Uterus (tissue), 4 donors: ENCODE measurements around the gene ZNF28. TPM values are rescaled to one million over a fixed set of nuclear protein-coding genes. Genes with fewer than 3 reads are reported as not detected.
A peak's percentile ranks its signal among the peaks of the same experiment; 100 is the strongest.
"Not testable (repeated sequence)": the region's sequence is repeated elsewhere in the genome, so short reads cannot be mapped to it uniquely, and the experiment has no call there.

ENCODE experiments used
- DNase-seq, 2 donors: peaks; one replicate each; pipeline ENCODE4 v3.0.0-alpha.2; 2019 to 2020
- H3K27ac ChIP-seq, 2 donors: fragments of 200-600 bp; sonication (generic); 1 replicate in 1 of 2; 2 replicates in 1 of 2; pipeline ENCODE4 v1.5.1; 2016 to 2018
- H3K27me3 ChIP-seq, 2 donors: fragments of 200-600 bp; sonication (generic); one replicate each; pipeline ENCODE4 v1.5.1; 2018 to 2019; ENCODE audit warnings: control low read depth in 1 of 2
- H3K36me3 ChIP-seq, 2 donors: fragments of 200-600 bp; sonication (generic); one replicate each; pipeline ENCODE4 v1.5.1; 2019; ENCODE audit warnings: control low read depth in 1 of 2
- H3K4me1 ChIP-seq, 2 donors: fragments of 200-600 bp; sonication (generic); one replicate each; pipeline ENCODE4 v1.5.1; 2018 to 2019; ENCODE audit warnings: control low read depth in 1 of 2
- H3K4me3 ChIP-seq, 2 donors: fragments of 200-600 bp; sonication (generic); 1 replicate in 1 of 2; 2 replicates in 1 of 2; pipeline ENCODE4 v1.5.1; 2018 to 2019; ENCODE audit warnings: mild to moderate bottlenecking in 1 of 2
- H3K9me3 ChIP-seq, 2 donors: fragments of 200-600 bp; sonication (generic); one replicate each; pipeline ENCODE4 v1.5.1; 2019; ENCODE audit warnings: control low read depth in 1 of 2
- POLR2A ChIP-seq, 2 donors: fragments of 450-650 bp; IDR thresholded peaks; one replicate each; pipeline ENCODE4 v1.6.1; 2016; ENCODE audit warnings: antibody characterized with exemption in 2 of 2, mild to moderate bottlenecking in 1 of 2, moderate library complexity in 1 of 2
- intact Hi-C: fragments of 100-400 bp; cut with DNase I; formaldehyde crosslinking; loops from one replicate; pipeline ENCODE4 v1.15.1; 2023; ENCODE audit warnings: low total_unique reads
- total RNA-seq, 4 donors: library from RNA; depleted of rRNA in 3 of 4; stranded (reverse); fragments of >200 nt in 3 of 4; gene quantifications; one replicate each; pipeline versions ENCODE4 v1.1.0 to v1.2.4, GENCODE V29; 2014 to 2023
- TF ChIP-seq, protein P1 (sequence below), 4 experiments: fragments of 200-600 bp in 2 of 4; fragments of 450-650 bp in 2 of 4; sonication (generic) in 2 of 4; IDR thresholded peaks; one replicate each; pipeline ENCODE4 v1.5.1; 2016 to 2019; ENCODE audit warnings: antibody characterized with exemption in 4 of 4, mild to moderate bottlenecking in 2 of 4, moderate library complexity in 1 of 4
- donor health status: DM: yes; HTN: yes; CAD: no.

The ZNF28 gene
- total RNA-seq, 4 donors from 2014 or later, result 3.5 to 30.6 (median 12.0) TPM

DNA sequence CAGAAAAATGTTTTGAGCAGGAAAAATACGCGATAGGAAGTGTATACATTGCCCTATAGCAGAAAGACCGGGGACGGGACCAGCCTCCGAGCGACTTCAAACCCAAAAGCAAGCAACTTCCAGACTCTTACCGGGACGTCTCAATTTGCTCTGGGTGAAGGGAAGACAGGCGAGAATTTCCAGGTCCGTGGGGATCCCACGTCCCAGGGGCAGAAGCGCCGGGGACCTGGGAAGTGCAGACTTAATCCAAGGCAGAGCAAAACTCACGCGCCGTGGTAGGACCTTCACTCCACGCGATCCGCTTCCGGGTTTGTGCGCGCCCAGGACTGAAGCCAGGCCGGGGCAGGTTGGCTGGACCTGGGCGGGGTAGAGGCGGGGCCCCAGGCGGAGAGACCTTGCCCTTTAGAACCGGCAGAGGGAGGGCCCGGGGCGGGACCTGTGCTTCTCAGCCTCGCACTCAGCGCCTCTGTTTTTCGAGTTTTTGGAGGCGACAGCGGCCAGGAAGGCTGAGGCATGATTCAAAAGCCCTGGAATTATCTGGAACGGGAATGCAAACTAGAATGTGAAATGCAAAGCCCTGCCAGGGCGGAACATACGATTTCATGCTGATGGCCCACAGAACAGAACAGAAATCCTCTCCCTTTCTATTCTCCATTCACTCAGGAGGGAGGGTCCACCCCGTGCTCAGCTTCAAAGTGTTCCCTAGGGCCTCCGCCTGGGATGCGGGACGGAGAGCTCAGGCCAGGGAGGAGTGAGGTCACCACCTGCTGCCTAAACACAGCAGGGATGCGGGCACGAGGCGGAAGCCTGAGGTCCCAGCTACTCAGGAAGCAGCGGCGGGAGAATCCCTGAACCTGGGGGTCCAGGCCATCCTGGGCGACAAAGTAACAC lies 34.7 kb downstream of the ZNF28 start, which contains the start of gene ZNF600:
TSS of gene ZNF600 (minus strand) at position 328 of the 891 bp plus-strand sequence. CDS start 7,903 bp downstream, outside the sequence.
- H3K4me3 ChIP-seq, result peak within 1 kb of the TSS; percentile 36 to 68
- TF ChIP-seq, protein P1, sequence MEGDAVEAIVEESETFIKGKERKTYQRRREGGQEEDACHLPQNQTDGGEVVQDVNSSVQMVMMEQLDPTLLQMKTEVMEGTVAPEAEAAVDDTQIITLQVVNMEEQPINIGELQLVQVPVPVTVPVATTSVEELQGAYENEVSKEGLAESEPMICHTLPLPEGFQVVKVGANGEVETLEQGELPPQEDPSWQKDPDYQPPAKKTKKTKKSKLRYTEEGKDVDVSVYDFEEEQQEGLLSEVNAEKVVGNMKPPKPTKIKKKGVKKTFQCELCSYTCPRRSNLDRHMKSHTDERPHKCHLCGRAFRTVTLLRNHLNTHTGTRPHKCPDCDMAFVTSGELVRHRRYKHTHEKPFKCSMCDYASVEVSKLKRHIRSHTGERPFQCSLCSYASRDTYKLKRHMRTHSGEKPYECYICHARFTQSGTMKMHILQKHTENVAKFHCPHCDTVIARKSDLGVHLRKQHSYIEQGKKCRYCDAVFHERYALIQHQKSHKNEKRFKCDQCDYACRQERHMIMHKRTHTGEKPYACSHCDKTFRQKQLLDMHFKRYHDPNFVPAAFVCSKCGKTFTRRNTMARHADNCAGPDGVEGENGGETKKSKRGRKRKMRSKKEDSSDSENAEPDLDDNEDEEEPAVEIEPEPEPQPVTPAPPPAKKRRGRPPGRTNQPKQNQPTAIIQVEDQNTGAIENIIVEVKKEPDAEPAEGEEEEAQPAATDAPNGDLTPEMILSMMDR (IDR thresholded peaks at IDR 0.05), result peak in 3 of 4 experiments; percentile 26 to 54 (median 36)
- peak; percentile 29 to 43 for TF ChIP-seq POLR2A (IDR thresholded peaks at IDR 0.05)
- H3K36me3 ChIP-seq, intact Hi-C loops, H3K27me3 ChIP-seq, H3K9me3 ChIP-seq, H3K4me1 ChIP-seq: not testable (repeated sequence)
- DNase-seq, result peak; percentile 82 to 90
- H3K27ac ChIP-seq, result peak within 1 kb of the TSS; percentile 63 to 82

DNA sequence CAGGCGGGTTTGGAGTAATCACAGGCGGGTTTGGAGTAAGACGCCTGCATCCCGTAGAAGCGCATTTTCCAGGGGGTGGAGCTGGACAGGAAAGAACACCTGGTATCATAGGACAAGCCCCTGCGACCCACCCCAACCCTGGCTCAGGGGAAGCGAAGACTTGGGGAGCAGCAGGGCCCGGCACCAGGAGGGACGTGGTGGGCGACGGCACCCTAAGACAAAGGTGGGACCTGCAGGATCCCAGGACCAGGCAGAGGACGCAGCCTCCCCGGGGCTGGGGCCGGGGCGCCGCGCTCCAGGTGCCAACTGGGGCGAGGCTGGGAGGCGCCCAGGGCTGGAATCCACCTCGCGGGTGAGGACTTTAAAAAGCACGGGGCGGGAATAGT lies 35.4 kb downstream of the ZNF28 start:
- H3K36me3 ChIP-seq, result no peaks in the 10 kb centered on the region
- no peaks in the 10 kb centered on the region for H3K27me3 ChIP-seq
- peak overlapping the region; percentile 63 to 82 for H3K27ac ChIP-seq
- no peaks in the 10 kb centered on the region for H3K4me1 ChIP-seq
- intact Hi-C loops, result no loop called here
- TF ChIP-seq, protein P1 (IDR thresholded peaks at IDR 0.05), result no peak
- TF ChIP-seq POLR2A (IDR thresholded peaks at IDR 0.05), result no peak
- H3K4me3 ChIP-seq, result peak overlapping the region; percentile 36 to 68
- DNase-seq, result peak; percentile 15 to 21
- no peaks in the 10 kb centered on the region for H3K9me3 ChIP-seq

DNA sequence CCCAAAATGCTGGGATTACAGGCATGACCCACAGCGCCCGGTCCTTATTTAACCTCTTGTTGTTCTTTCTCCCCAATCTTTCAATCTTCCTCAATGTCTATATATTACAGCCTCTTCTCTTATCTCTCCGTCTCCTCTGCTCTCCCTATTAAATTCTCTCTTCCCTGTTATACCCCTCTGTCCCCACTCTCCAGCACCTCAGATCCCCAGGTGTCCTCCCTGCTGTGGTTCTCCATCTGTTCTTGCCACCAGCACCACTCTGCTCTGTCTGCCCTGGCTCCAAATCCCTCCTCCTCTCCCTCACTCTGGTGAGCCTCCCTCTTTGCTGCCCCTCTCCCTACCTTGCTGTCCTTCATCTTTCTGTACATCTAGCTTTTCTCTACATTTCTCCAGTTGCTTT lies 35.9 kb downstream of the ZNF28 start:
- intact Hi-C loops, result no loop called here
- TF ChIP-seq, protein P1 (IDR thresholded peaks at IDR 0.05), result no peak
- TF ChIP-seq POLR2A (IDR thresholded peaks at IDR 0.05), result no peak
- Histone ChIP-seq H3K27ac (peak overlapping the region; percentile 63 to 82), H3K27me3 (no peaks in the 10 kb centered on the region), H3K4me3 (no peak overlapping the region), H3K9me3 (no peaks in the 10 kb centered on the region), H3K4me1 (no peaks in the 10 kb centered on the region), H3K36me3 (no peaks in the 10 kb centered on the region)
- DNase-seq, result no peak

DNA sequence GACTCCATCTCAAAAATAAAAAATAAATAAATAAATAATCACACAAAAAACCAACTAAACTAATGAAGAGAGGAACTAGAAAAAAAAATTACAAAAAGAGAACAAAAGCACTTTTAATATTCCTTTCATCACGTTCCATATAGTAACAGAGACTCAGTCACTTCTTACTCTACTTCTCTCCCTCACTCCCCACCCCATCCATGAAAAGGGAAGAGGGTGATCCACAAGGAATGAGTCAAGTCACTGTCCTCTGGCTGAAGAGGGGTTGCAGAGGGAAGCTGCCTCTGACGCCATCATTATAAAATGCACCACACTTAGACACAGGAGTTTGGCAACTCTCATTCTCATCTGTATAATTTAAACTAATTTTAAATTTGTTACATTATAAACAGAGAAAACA lies 38.6 kb downstream of the ZNF28 start:
- DNase-seq, intact Hi-C loops, H3K36me3 ChIP-seq, H3K4me1 ChIP-seq, H3K27me3 ChIP-seq, H3K9me3 ChIP-seq, H3K27ac ChIP-seq, H3K4me3 ChIP-seq: not testable (repeated sequence)

DNA sequence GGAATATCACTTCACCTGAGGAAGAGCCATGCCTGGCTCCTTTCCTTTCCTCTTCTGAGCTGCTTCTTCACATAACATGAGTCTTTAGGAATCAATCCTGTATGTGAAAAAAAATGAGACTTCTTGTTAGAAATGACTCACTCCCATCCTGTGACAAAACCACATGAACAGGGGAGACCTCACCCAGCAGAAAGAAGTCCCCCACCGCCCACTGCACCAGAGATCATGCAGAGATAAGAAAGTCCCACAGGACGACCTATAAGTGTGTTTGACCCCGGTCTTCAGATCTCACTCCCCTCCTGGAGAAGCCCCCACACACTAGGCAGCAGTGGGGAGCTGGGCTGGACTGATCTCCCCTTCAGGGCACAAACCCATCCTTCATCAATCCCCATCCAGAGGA lies 42.6 kb downstream of the ZNF28 start:
- Histone ChIP-seq H3K4me1 (no peaks in the 10 kb centered on the region), H3K27ac (no peak overlapping the region), H3K36me3 (no peaks in the 10 kb centered on the region), H3K9me3 (no peaks in the 10 kb centered on the region), H3K27me3 (no peaks in the 10 kb centered on the region), H3K4me3 (no peak overlapping the region)
- no peak for DNase-seq
- intact Hi-C loops, result no loop called here
- TF ChIP-seq POLR2A (IDR thresholded peaks at IDR 0.05), result no peak
- TF ChIP-seq, protein P1 (IDR thresholded peaks at IDR 0.05), result no peak

DNA sequence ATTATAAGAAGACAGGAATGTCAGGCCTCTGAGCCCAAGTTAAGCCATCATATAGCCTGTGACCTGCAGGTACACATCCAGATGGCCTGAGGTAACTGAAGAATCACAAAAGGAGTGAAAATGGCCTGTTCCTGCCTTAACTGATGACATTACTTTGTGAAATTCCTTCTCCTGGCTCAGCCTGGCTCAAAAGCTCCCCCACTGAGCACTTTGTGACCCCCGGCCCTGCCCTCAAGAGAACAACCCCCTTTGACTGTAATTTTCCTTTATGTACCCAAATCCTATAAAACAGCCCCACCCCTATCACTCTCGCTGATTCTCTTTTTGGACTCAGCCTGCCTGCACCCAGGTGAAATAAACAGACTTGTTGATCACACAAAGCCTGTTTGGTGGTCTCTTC lies 65.0 kb downstream of the ZNF28 start:
- H3K4me1 ChIP-seq, H3K27me3 ChIP-seq, H3K27ac ChIP-seq, DNase-seq, intact Hi-C loops, H3K4me3 ChIP-seq, H3K36me3 ChIP-seq, H3K9me3 ChIP-seq: not testable (repeated sequence)
